Measurements from ENCODE around the gene DMD. TPM values are rescaled to one million over a fixed set of nuclear protein-coding genes. Genes with fewer than 3 reads are reported as not detected.

DMD gene
- total RNA-seq, 4 donors from 2014 or later, result 27.7 to 54.7 (median 34.4) TPM

DNA sequence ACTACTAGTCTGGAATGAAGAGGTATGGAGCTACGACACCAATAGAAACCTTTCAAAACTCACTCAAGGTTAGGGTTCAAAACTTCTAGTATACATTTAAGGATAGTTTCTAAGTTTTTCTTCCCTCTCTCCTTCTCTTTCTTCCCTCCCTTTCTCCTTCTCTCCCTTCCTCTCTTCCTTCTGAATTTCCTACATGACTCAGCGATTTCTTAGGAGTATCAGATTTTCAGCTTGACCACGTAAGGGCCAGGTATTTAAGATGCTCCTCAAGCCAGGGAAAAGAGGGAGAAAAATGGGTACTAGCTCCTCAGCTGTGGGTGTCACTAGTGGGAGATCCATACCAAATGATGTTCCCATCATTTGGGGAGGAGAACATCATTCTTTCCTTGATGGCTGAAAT lies 2083.6 kb downstream of the DMD start:
- TF ChIP-seq, protein P1, sequence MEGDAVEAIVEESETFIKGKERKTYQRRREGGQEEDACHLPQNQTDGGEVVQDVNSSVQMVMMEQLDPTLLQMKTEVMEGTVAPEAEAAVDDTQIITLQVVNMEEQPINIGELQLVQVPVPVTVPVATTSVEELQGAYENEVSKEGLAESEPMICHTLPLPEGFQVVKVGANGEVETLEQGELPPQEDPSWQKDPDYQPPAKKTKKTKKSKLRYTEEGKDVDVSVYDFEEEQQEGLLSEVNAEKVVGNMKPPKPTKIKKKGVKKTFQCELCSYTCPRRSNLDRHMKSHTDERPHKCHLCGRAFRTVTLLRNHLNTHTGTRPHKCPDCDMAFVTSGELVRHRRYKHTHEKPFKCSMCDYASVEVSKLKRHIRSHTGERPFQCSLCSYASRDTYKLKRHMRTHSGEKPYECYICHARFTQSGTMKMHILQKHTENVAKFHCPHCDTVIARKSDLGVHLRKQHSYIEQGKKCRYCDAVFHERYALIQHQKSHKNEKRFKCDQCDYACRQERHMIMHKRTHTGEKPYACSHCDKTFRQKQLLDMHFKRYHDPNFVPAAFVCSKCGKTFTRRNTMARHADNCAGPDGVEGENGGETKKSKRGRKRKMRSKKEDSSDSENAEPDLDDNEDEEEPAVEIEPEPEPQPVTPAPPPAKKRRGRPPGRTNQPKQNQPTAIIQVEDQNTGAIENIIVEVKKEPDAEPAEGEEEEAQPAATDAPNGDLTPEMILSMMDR (IDR thresholded peaks at IDR 0.05), result no peak
- ATAC-seq (ENCODE audit: low FRiP score), result no peak
- DNase-seq (ENCODE audit: low spot score), result no peak

GRCh38 chrX:31126205-31126604 lies 2085.1 kb downstream of the DMD start:
- DNase-seq (ENCODE audit: low spot score) (no peak), ATAC-seq (ENCODE audit: low FRiP score) (no peak)
- TF ChIP-seq, protein P1 (IDR thresholded peaks at IDR 0.05), result no peak

GRCh38 chrX:31124536-31124935 lies 2086.8 kb downstream of the DMD start:
- TF ChIP-seq, protein P1 (IDR thresholded peaks at IDR 0.05), result no peak
- DNase-seq (ENCODE audit: low spot score), result no peak
- no peak for ATAC-seq (ENCODE audit: low FRiP score)

DNA sequence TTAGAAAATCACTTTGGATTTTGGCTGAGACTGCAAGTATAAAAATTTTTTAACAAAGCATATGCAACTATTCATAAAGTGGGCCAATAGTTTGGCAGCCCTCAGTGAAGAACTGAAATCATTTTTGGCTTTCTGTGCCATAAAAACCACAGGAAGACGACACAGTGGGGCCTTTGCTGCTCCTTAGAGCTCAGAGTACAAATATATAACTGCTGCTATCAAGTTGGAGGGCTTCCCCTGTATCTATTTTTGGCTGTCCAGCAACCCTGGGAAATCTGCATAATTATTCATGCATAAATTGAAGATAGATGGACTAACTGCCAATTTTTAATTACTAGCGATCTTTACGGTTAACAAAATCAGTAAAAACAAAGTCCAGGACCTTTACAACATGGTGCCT lies 2088.0 kb downstream of the DMD start:
- DNase-seq (ENCODE audit: low spot score) (no peak), ATAC-seq (ENCODE audit: low FRiP score) (no peak)
- TF ChIP-seq, protein P1 (IDR thresholded peaks at IDR 0.05), result no peak

GRCh38 chrX:31117266-31117665 lies 2094.1 kb downstream of the DMD start:
- ATAC-seq (ENCODE audit: low FRiP score) (no peak), DNase-seq (ENCODE audit: low spot score) (no peak)
- TF ChIP-seq, protein P1 (IDR thresholded peaks at IDR 0.05), result no peak

- TF ChIP-seq, protein P1 (IDR thresholded peaks at IDR 0.05), result no peak
- ATAC-seq (ENCODE audit: low FRiP score), result no peak
- no peak for DNase-seq (ENCODE audit: low spot score)
These were observed 2096.0 kb downstream of the DMD start for GRCh38 chrX:31115398-31115797.

DNA sequence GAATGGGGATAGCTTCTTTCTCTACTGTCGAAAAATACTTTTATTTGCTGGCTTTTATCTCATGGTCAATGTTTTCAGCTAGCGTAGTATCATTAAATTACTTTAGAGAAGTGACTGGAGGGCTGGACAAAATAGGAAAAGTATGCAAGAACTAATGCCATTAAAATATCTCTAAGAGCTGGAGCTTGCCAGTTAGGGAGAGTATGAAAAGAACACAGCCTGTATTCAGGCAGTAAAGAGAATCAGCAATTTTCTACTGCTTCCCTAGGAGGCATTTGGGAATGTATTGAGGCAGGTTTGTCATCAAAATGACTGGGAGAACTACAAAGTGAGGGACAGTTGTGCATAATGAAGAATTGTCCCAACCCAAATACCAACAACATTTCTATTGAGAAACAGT lies 2096.5 kb downstream of the DMD start:
- TF ChIP-seq, protein P1 (IDR thresholded peaks at IDR 0.05), result no peak
- DNase-seq (ENCODE audit: low spot score), result no peak
- ATAC-seq (ENCODE audit: low FRiP score), result no peak
